Ramos (cell line): ENCODE results near the gene FSD1L.

Experiments
- in situ Hi-C: fragments of 300-500 bp; cut with MboI; formaldehyde crosslinking; loops from one replicate; pipeline ENCODE4 v1.14.3; 2022; ENCODE audit warnings: low sequenced_read_pairs; ENCODE audit not compliant: unreplicated experiment

Gene FSD1L

GRCh38 chr9:105431424-105432246 lies 16.2 kb upstream of the FSD1L start:
- in situ Hi-C loops: no loop called here

GRCh38 chr9:105432247-105432842 lies 15.5 kb upstream of the FSD1L start:
- in situ Hi-C loops: no loop called here

GRCh38 chr9:105435453-105435852 lies 12.4 kb upstream of the FSD1L start:
- in situ Hi-C loops: no loop called here

GRCh38 chr9:105436783-105437182 lies 11.1 kb upstream of the FSD1L start:
- in situ Hi-C loops: no loop called here

- in situ Hi-C loops: no loop called here
Measured at GRCh38 chr9:105437704-105438103, 10.1 kb upstream of the FSD1L start.

GRCh38 chr9:105438141-105438806 lies 9.6 kb upstream of the FSD1L start:
- in situ Hi-C loops: no loop called here

- in situ Hi-C loops: no loop called here
Measured at GRCh38 chr9:105439428-105439827, 8.4 kb upstream of the FSD1L start.

GRCh38 chr9:105441616-105442160 lies 6.1 kb upstream of the FSD1L start:
- in situ Hi-C loops: loop anchor here (10.0 kb wide), 1 partner anchor 273 kb away; no protein-coding TSS in a partner anchor

- in situ Hi-C loops: loop anchor here (10.0 kb wide), 1 partner anchor 272 kb away; no protein-coding TSS in a partner anchor
Measured at GRCh38 chr9:105443121-105443520, 4.7 kb upstream of the FSD1L start.

GRCh38 chr9:105444130-105444529 lies 3.7 kb upstream of the FSD1L start:
- in situ Hi-C loops: loop anchor here (10.0 kb wide), 1 partner anchor 271 kb away; no protein-coding TSS in a partner anchor

GRCh38 chr9:105445203-105445881 lies 2.5 kb upstream of the FSD1L start:
- in situ Hi-C loops: loop anchor here (10.0 kb wide), 1 partner anchor 269 kb away; no protein-coding TSS in a partner anchor

- in situ Hi-C loops: loop anchor here (10.0 kb wide), 1 partner anchor 267 kb away; no protein-coding TSS in a partner anchor
Measured at GRCh38 chr9:105447386-105447813, 434 bp upstream of the FSD1L start.

- in situ Hi-C loops: loop anchor here (10.0 kb wide), 1 partner anchor 266 kb away; no protein-coding TSS in a partner anchor
Measured at GRCh38 chr9:105449081-105449480, 1.2 kb downstream of the FSD1L start.

- in situ Hi-C loops: no loop called here
Measured at GRCh38 chr9:105452185-105452584, 4.4 kb downstream of the FSD1L start.

GRCh38 chr9:105455836-105456475 lies 8.1 kb downstream of the FSD1L start:
- in situ Hi-C loops: no loop called here

- in situ Hi-C loops: no loop called here
Measured at GRCh38 chr9:105457560-105458294, 9.9 kb downstream of the FSD1L start.

GRCh38 chr9:105458404-105458803 lies 10.6 kb downstream of the FSD1L start:
- in situ Hi-C loops: no loop called here

- in situ Hi-C loops: no loop called here
Measured at GRCh38 chr9:105459336-105459735, 11.5 kb downstream of the FSD1L start.
